NCI-H2107 treated with DMSO at 0.1 percent for 48 hours (cell line): Measurements from ENCODE around the gene CTIF.

ENCODE experiments used
- DNase-seq: peaks from one replicate; lab custom pipeline; 2025; ENCODE audit not compliant: unreplicated experiment; lab: John Stamatoyannopoulos, UW

The CTIF gene

GRCh38 chr18:48839819-48840490, 301.1 kb downstream of the CTIF start:
- no peak for DNase-seq

- DNase-seq: no peak
These were observed 301.7 kb downstream of the CTIF start for GRCh38 chr18:48840491-48840877.

GRCh38 chr18:48841381-48842258, 302.8 kb downstream of the CTIF start:
- no peak for DNase-seq

- no peak for DNase-seq
These were observed 303.6 kb downstream of the CTIF start for GRCh38 chr18:48842259-48843061.

- no peak for DNase-seq
These were observed 304.3 kb downstream of the CTIF start for GRCh38 chr18:48843162-48843561.

GRCh38 chr18:48843596-48843995, 304.8 kb downstream of the CTIF start:
- DNase-seq: no peak

- DNase-seq: no peak
These were observed 305.4 kb downstream of the CTIF start for GRCh38 chr18:48844271-48844670.

- DNase-seq: no peak
These were observed 306.3 kb downstream of the CTIF start for GRCh38 chr18:48845174-48845573.

- no peak for DNase-seq
These were observed 307.6 kb downstream of the CTIF start for GRCh38 chr18:48846423-48846932.

- DNase-seq: no peak
These were observed 309.1 kb downstream of the CTIF start for GRCh38 chr18:48847807-48848486.

GRCh38 chr18:48848641-48849143, 309.9 kb downstream of the CTIF start:
- DNase-seq: no peak

GRCh38 chr18:48850822-48851598, 312.2 kb downstream of the CTIF start:
- DNase-seq: no peak

- DNase-seq: no peak
These were observed 312.7 kb downstream of the CTIF start for GRCh38 chr18:48851599-48851960.

GRCh38 chr18:48852292-48852691, 313.5 kb downstream of the CTIF start:
- no peak for DNase-seq

GRCh38 chr18:48852794-48853193, 314.0 kb downstream of the CTIF start:
- no peak for DNase-seq

- no peak for DNase-seq
These were observed 314.8 kb downstream of the CTIF start for GRCh38 chr18:48853588-48853987.

- no peak for DNase-seq
These were observed 315.9 kb downstream of the CTIF start for GRCh38 chr18:48854780-48855179.

- no peak for DNase-seq
These were observed 316.9 kb downstream of the CTIF start for GRCh38 chr18:48855422-48856377.
